ENCODE measurements around the gene HMGCS2.

DNA sequence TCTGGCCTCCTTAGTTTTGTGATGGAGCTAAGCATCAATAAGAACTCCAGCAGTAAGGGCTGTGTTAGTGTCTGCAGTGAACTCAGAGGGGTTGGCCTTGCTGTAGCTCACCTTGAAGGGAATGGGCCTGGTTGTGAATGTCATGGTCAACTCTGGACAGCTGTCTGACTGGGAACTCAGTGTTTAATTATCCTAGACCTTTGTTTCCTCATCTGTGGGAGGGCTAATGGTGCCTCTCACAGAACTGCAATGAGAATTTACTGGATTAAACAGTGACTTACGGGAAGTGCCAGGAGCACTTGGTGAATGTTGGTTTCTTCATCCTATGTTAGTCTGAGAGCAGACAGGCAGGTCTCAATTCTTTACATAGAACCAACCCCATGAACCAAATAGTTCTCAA is 23.7 kb downstream of the HMGCS2 start:
- no peak for TF ChIP-seq POLR2A (IDR thresholded peaks at IDR 0.05; ENCODE audit: low read depth)
- TF ChIP-seq, protein P1, sequence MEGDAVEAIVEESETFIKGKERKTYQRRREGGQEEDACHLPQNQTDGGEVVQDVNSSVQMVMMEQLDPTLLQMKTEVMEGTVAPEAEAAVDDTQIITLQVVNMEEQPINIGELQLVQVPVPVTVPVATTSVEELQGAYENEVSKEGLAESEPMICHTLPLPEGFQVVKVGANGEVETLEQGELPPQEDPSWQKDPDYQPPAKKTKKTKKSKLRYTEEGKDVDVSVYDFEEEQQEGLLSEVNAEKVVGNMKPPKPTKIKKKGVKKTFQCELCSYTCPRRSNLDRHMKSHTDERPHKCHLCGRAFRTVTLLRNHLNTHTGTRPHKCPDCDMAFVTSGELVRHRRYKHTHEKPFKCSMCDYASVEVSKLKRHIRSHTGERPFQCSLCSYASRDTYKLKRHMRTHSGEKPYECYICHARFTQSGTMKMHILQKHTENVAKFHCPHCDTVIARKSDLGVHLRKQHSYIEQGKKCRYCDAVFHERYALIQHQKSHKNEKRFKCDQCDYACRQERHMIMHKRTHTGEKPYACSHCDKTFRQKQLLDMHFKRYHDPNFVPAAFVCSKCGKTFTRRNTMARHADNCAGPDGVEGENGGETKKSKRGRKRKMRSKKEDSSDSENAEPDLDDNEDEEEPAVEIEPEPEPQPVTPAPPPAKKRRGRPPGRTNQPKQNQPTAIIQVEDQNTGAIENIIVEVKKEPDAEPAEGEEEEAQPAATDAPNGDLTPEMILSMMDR (IDR thresholded peaks at IDR 0.05): no peak
- TF ChIP-seq EP300 (IDR thresholded peaks at IDR 0.05): no peak
